Measurements from ENCODE around the gene THBS2. TPM values are rescaled to one million over a fixed set of nuclear protein-coding genes. Genes with fewer than 3 reads are reported as not detected.

THBS2 gene
- total RNA-seq, 1 experiment from 2014 or later = 0.39 TPM

- no TSS peak for BruUV-seq (replicated peaks)
- ChIA-PET POLR2A (no interaction called here), RAD21 (ENCODE audit: low non-redundant PET in 1 of 2, low total read pairs in 2 of 2, uncharacterized antibody in 2 of 2, unreplicated experiment in 2 of 2) (no interaction called here), CTCF (no interaction called here)
- Histone ChIP-seq H3K79me2 (ENCODE audit: insufficient read depth, low read length) (no peaks in the 10 kb centered on the region), H3K9ac (ENCODE audit: low read length) (no peak overlapping the region), H3K4me3 (replicated peaks in 1 of 2; ENCODE audit: low read depth in 1 of 2, low read length in 2 of 2) (no peak overlapping the region), H3K4me2 (ENCODE audit: low read length) (no peak overlapping the region), H3K27ac (ENCODE audit: low read depth, low read length) (no peak overlapping the region), H3K9me3 (ENCODE audit: control insufficient read depth in 1 of 2, insufficient read depth in 1 of 2, low read depth in 1 of 2, low read length in 2 of 2) (no peaks in the 10 kb centered on the region), H3K4me1 (ENCODE audit: control insufficient read depth in 1 of 2, insufficient read depth in 2 of 2, low read length in 2 of 2) (peaks cover 3 to 4% of the 10 kb centered on the region in 2 experiments; a peak in 3 of 4 replicates), H2AFZ (ENCODE audit: low read depth, low read length, poor library complexity, severe bottlenecking) (no peak overlapping the region), H3K36me3 (ENCODE audit: control insufficient read depth in 1 of 2, insufficient read depth in 2 of 2, low read length in 2 of 2) (no peaks in the 10 kb centered on the region), H3K9me2 (ENCODE audit: insufficient read depth) (no peaks in the 10 kb centered on the region; the same call in 1 of the 2 replicates), H3K27me3 (ENCODE audit: insufficient read depth, low read length) (no peaks in the 10 kb centered on the region), H4K20me1 (ENCODE audit: insufficient read depth) (no peaks in the 10 kb centered on the region)
- TF ChIP-seq CEBPB (IDR thresholded peaks at IDR 0.05; ENCODE audit: low read depth) (no peak), CBX3 (IDR thresholded peaks at IDR 0.05; ENCODE audit: low read depth) (no peak), EZH2phosphoT487 (IDR thresholded peaks at IDR 0.05; ENCODE audit: borderline replicate concordance) (no peak), FOSL1 (IDR thresholded peaks at IDR 0.05; ENCODE audit: low read depth) (no peak), TCF7L2 (IDR thresholded peaks at IDR 0.05; ENCODE audit: borderline replicate concordance, extremely low read depth, insufficient read depth, insufficient read length) (no peak), ZBTB33 (IDR thresholded peaks at IDR 0.05; ENCODE audit: extremely low read depth, insufficient replicate concordance, low read length) (no peak), ELF1 (IDR thresholded peaks at IDR 0.05; ENCODE audit: borderline replicate concordance, low read depth) (no peak), EZH2 (IDR thresholded peaks at IDR 0.05) (no peak), MAX (IDR thresholded peaks at IDR 0.05) (no peak), ZFX (IDR thresholded peaks at IDR 0.05) (no peak), POLR2AphosphoS5 (IDR thresholded peaks at IDR 0.05; ENCODE audit: low read depth, low read length) (no peak), YY1 (IDR thresholded peaks at IDR 0.05; ENCODE audit: extremely low read depth, insufficient replicate concordance, low read depth, low read length) (no peak), JUND (IDR thresholded peaks at IDR 0.05) (no peak), POLR2A (IDR thresholded peaks at IDR 0.05; ENCODE audit: borderline replicate concordance, extremely low read depth, insufficient read depth, insufficient read length) (no peak), SRF (IDR thresholded peaks at IDR 0.05; ENCODE audit: low read depth) (no peak), REST (IDR thresholded peaks at IDR 0.05; ENCODE audit: low read depth) (no peak), SP1 (IDR thresholded peaks at IDR 0.05; ENCODE audit: low read depth) (no peak), ATF3 (IDR thresholded peaks at IDR 0.05) (no peak), SIN3A (IDR thresholded peaks at IDR 0.05; ENCODE audit: low read depth) (no peak)
- intact Hi-C loops (cut with micrococcal nuclease) = no loop called here
- ATAC-seq = no peak
- no peak for DNase-seq (ENCODE audit: low read depth, low spot score)
These were observed 12.0 kb upstream of the THBS2 start for GRCh38 chr6:169265486-169266131.

Measured in HCT116 (cell line).